ENCODE data around the gene HTR7.
A peak's percentile ranks its signal among the peaks of the same experiment; 100 is the strongest.

The HTR7 gene

GRCh38 chr10:90787393-90788198 is 70.2 kb downstream of the HTR7 start:
- TF ChIP-seq, protein P1, sequence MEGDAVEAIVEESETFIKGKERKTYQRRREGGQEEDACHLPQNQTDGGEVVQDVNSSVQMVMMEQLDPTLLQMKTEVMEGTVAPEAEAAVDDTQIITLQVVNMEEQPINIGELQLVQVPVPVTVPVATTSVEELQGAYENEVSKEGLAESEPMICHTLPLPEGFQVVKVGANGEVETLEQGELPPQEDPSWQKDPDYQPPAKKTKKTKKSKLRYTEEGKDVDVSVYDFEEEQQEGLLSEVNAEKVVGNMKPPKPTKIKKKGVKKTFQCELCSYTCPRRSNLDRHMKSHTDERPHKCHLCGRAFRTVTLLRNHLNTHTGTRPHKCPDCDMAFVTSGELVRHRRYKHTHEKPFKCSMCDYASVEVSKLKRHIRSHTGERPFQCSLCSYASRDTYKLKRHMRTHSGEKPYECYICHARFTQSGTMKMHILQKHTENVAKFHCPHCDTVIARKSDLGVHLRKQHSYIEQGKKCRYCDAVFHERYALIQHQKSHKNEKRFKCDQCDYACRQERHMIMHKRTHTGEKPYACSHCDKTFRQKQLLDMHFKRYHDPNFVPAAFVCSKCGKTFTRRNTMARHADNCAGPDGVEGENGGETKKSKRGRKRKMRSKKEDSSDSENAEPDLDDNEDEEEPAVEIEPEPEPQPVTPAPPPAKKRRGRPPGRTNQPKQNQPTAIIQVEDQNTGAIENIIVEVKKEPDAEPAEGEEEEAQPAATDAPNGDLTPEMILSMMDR (IDR thresholded peaks at IDR 0.05; ENCODE audit: low read depth, low read length, missing control alignments), result peak; percentile 96
- Histone ChIP-seq H3K27me3 (replicated peaks) (no peaks in the 10 kb centered on the region), H3K4me3 (ENCODE audit: low read depth, low read length) (no peak overlapping the region), H3K27ac (no peak overlapping the region), H3K36me3 (replicated peaks) (no peaks in the 10 kb centered on the region)
- in situ Hi-C loops (cut with HindIII; ENCODE audit: low pct_ligation_motif_present, low sequenced_read_pairs), result no loop called here
- peak; percentile 37 for DNase-seq

DNA sequence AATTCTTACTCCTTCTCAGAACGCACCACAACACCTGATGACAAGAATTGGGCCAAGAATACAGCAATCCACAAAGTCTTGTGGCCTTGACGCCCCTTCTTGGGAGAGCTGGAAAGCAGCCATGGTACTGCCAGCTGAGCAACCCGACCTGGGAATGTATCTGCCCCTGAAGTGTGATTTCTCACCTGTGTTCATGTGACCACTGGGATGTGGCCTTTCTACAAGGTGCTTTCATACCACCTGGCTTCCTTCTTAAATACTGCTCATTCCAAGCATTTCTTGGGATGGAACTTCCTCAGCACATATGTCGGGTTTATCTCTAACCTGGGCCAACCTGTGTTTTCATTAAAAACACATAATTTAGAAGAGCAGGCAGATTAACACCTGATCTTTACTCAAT is 72.1 kb downstream of the HTR7 start:
- TF ChIP-seq, protein P1 (IDR thresholded peaks at IDR 0.05; ENCODE audit: low read depth, low read length, missing control alignments), result no peak
- no peak for DNase-seq
- Histone ChIP-seq H3K27me3 (replicated peaks) (no peaks in the 10 kb centered on the region), H3K36me3 (replicated peaks) (no peaks in the 10 kb centered on the region), H3K4me3 (ENCODE audit: low read depth, low read length) (no peak overlapping the region), H3K27ac (no peak overlapping the region)
- in situ Hi-C loops (cut with HindIII; ENCODE audit: low pct_ligation_motif_present, low sequenced_read_pairs), result no loop called here

DNA sequence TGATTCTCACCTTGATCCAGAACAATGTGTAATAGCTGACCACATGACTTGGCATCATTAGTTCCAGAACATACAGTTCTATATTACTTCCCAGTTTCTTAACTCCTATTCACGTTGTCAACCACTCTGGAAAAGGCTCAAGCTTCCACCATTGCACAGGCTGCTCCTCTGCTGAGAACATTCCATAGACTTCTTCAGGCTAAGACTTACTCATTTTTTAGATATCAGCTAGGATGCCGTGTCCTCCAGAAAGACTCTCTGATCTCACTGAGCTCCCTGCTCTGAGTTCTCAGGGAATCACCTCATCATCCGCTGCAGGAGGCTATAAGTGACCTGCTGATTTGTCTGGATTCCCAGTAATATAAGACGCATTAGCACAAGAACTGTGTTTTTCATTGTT is 73.1 kb downstream of the HTR7 start:
- no peaks in the 10 kb centered on the region for H3K36me3 ChIP-seq (replicated peaks)
- H3K27ac ChIP-seq, result no peak overlapping the region
- no peaks in the 10 kb centered on the region for H3K27me3 ChIP-seq (replicated peaks)
- in situ Hi-C loops (cut with HindIII; ENCODE audit: low pct_ligation_motif_present, low sequenced_read_pairs), result no loop called here
- TF ChIP-seq, protein P1 (IDR thresholded peaks at IDR 0.05; ENCODE audit: low read depth, low read length, missing control alignments), result no peak
- peak; percentile 9 for DNase-seq
- H3K4me3 ChIP-seq (ENCODE audit: low read depth, low read length), result no peak overlapping the region

DNA sequence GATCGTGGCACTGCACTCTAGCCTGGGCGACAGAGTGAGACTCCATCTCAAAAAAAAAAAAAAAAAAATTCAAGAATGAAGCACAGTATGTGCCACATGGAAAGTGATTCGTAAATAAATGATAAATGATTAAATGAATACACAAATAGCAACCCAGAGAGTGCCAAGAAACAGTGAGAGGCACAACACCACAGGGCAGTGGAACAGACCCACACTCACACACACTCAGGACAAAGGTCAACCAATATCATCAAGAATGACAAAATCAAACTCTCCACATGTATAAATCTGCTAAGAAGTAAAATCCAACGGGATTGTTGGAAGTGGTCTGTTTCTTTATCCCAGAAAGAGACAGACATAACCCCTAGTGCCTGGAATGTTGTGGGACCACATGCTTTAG is 77.4 kb downstream of the HTR7 start:
- in situ Hi-C loops (cut with HindIII; ENCODE audit: low pct_ligation_motif_present, low sequenced_read_pairs), result no loop called here
- TF ChIP-seq, protein P1 (IDR thresholded peaks at IDR 0.05; ENCODE audit: low read depth, low read length, missing control alignments), result no peak
- Histone ChIP-seq H3K36me3 (replicated peaks) (no peaks in the 10 kb centered on the region), H3K27ac (no peak overlapping the region), H3K4me3 (ENCODE audit: low read depth, low read length) (no peak overlapping the region), H3K27me3 (replicated peaks) (no peaks in the 10 kb centered on the region)
- DNase-seq, result no peak

DNA sequence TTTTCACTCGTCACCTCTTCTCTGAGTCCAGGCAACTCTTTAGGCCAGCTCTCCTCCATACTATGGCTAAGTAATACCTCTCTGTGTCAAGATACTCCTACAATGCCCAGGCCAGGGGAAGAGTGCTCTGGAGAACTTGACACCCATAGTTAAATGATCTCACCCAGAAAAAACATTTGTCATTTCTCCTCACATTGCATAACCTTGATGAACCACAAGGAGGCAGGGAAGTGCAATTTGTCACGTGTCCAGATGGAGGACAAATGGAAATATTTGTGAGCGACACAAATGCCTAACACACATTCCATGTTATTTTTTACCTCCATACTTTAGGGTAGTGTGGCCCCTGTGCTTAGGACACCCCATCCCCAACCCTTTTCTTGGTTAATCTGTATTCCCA is 78.3 kb downstream of the HTR7 start:
- H3K36me3 ChIP-seq (replicated peaks), result no peaks in the 10 kb centered on the region
- in situ Hi-C loops (cut with HindIII; ENCODE audit: low pct_ligation_motif_present, low sequenced_read_pairs), result no loop called here
- no peak for DNase-seq
- TF ChIP-seq, protein P1 (IDR thresholded peaks at IDR 0.05; ENCODE audit: low read depth, low read length, missing control alignments), result peak; percentile 52
- no peak overlapping the region for H3K4me3 ChIP-seq (ENCODE audit: low read depth, low read length)
- no peaks in the 10 kb centered on the region for H3K27me3 ChIP-seq (replicated peaks)
- no peak overlapping the region for H3K27ac ChIP-seq

GRCh38 chr10:90777621-90778020 is 80.2 kb downstream of the HTR7 start:
- Histone ChIP-seq H3K27ac (no peak overlapping the region), H3K27me3 (replicated peaks) (no peaks in the 10 kb centered on the region), H3K36me3 (replicated peaks) (no peaks in the 10 kb centered on the region), H3K4me3 (ENCODE audit: low read depth, low read length) (no peak overlapping the region)
- TF ChIP-seq, protein P1 (IDR thresholded peaks at IDR 0.05; ENCODE audit: low read depth, low read length, missing control alignments), result no peak
- no peak for DNase-seq
- in situ Hi-C loops (cut with HindIII; ENCODE audit: low pct_ligation_motif_present, low sequenced_read_pairs), result no loop called here
